IPS-18c (cell line): Measurements from ENCODE around the gene OXSR1.

ENCODE experiments used
- H3K4me3 ChIP-seq: 2 replicates; pipeline ENCODE4 v1.7.0; 2013; ENCODE audit warnings: low read depth, mild to moderate bottlenecking, low read length, moderate library complexity; ENCODE audit not compliant: insufficient read depth
- H3K9me3 ChIP-seq: one replicate; pipeline ENCODE4 v1.6.1; 2013; ENCODE audit warnings: mild to moderate bottlenecking, low read length, moderate library complexity; ENCODE audit not compliant: control insufficient read depth, insufficient read depth

The OXSR1 gene

DNA sequence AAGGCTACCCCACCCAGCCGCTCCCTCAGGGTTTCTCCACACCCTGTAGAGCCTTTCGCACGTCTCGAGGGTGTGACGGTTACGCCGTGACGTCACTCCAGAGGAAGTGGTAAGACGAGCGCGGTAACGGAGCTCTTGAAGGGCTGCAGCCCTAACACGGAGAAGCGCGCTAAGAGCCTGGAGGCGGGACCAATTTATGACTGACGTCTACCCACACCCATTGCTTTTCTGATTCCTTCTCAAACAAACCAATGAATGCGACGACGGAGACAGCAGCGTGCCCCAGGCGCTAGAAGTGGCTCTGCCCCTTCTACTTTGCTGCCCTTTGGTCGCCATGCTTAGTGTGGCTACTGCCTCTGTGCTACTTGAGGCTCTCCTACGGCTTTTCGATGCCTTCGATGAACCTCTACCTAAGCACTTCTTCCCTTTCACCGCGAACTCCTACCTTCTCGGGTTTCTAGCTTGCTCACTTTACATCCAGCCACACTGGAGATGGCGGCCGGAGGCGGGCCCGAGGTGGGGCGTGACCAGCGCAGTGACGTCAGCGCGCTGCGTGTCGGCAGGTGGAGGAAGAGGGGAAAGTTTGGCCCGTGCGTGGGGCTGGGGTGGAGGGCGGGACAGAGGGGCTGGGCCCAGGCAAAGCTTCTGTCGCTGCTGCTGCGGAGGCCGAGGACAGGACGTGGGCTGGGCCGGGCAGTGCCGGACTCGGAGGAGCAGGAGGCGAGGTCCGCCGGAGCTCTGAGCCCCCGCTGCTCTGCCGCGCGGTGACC lies at the start of gene OXSR1:
OXSR1 (plus strand) TSS at position 586 of the 770 bp plus-strand sequence. CDS start 340 bp downstream, outside the sequence.
- Histone ChIP-seq H3K4me3 (peak within 1 kb of the TSS; percentile 70), H3K9me3 (no peaks in the 10 kb centered on the region)

DNA sequence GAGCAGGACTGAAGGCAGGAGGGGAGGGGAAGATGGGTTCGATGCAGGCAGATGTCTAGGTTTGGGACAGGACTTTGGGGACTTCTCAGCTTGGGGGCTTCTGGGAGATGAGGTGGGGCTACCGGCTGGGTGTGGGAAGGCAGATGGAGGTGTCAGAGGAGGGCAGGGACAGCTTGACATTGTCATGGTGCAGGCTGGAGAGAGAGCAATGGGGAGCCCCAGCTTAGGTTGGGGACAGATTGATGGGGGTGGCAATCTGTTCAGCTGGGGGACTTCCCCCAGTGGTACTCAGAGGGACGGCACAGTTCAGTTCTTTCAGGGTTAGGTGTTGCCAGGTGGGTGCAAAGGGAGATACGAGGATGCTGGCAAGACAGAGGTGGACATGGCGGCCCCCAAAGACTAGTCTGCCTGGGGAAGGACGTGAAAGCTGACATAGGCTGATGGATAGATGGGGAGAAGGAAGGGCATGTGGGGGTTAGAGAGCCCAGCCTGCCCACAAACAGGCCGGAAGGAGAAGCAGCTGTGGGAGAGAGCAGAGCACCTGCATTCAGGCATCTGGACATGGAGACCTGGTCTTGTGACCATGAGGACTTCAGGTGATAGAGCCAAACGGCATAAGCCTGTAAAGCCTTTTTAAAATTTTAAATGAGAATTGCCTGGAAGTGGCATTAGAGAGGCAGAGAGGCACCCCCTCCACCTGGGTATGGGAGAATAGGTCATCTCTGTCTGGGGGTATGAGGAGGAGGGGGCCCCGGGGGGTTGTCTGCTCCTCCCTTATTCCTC lies 49.5 kb upstream of the OXSR1 start:
- no peak overlapping the region for H3K4me3 ChIP-seq
- no peaks in the 10 kb centered on the region for H3K9me3 ChIP-seq

DNA sequence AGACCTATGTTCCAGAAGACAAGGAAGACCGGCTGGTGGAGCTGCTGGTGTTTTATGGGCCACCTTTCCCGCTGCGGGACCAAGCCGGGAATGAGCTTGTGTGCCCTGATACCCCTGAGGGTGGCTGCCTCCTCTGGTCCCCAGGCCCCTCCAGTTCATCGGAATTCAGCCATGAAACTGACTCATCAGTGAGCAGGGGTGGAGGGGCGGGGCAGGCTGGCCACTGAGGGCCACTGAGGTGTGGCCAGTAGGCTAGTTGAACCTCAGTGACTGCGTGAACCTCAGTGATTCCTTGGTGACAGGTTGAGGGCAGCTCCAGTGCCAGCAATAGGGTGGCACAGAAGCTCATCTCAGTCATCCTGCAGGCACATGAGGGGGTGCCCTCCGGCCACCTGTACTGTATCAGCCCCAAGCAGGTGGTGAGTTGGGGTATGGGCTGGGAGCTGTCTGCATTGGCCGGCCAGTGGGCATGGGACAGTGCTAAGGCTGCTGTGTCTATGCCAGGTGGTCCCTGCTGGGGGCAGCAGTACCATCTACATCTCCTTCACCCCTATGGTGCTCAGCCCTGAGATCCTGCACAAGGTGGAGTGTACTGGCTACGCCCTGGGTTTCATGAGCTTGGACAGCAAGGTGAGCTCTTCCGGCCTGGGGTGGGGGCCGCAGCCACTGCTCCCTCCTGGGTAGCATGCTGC lies 48.7 kb upstream of the OXSR1 start:
- no peak overlapping the region for H3K4me3 ChIP-seq
- no peaks in the 10 kb centered on the region for H3K9me3 ChIP-seq

DNA sequence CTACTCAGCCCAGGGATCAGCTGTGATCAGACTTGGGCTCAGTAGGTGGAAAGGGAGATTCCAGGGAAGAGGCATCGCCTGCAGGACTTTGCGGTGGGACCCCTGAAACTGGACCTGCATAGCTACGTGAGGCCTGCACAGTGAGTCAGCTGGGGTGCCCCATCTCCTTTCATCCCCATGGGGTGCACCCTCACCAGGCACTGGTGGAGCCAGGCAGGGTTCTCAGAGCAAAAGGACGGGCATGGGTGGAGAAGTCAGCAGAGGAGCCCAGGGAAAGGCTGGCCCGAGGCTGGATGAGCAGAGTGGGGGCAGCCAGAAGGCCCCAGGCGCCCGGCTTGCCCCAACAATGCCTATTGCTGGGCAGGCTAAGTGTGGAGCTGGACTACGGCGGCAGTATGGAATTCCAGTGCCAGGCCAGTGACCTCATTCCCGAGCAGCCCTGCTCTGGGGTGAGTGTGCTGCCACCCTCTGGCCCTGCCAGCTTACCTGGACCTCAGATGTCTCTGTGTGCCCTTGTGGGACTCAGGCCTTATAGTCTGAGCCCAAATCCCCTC lies 48.1 kb upstream of the OXSR1 start:
- H3K4me3 ChIP-seq, result no peak overlapping the region

DNA sequence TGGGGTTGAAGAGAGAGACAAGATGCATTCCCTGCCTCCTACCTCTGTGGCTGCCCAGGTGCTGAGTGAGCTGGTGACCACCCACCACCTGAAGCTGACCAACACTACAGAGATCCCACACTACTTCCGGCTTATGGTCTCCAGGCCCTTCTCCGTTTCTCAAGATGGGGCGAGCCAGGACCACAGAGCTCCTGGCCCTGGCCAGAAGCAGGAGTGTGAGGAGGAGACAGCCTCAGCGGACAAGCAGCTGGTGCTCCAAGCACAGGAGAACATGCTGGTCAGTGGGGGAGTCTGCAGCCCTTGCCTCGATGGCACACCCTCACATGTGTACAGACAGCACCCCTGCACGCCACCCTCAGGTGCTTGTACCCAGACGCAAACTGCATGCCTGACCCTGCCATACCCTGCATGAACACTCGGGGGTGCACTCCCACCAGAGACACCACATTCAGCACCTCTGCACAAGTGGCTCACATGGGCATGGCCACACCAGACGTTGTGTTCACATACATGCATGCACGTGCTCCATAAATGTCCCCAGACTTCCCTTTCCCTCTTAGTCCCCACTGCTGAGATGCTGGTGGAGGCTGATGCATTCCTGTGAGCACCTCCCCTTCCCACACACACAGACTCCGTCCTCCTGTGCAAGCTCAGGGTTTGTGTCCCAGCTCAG lies 47.5 kb upstream of the OXSR1 start:
- Histone ChIP-seq H3K9me3 (no peaks in the 10 kb centered on the region), H3K4me3 (no peak overlapping the region)

More for the DNA sequence above, 48.1 kb upstream of the OXSR1 start:
- no peaks in the 10 kb centered on the region for H3K9me3 ChIP-seq

DNA sequence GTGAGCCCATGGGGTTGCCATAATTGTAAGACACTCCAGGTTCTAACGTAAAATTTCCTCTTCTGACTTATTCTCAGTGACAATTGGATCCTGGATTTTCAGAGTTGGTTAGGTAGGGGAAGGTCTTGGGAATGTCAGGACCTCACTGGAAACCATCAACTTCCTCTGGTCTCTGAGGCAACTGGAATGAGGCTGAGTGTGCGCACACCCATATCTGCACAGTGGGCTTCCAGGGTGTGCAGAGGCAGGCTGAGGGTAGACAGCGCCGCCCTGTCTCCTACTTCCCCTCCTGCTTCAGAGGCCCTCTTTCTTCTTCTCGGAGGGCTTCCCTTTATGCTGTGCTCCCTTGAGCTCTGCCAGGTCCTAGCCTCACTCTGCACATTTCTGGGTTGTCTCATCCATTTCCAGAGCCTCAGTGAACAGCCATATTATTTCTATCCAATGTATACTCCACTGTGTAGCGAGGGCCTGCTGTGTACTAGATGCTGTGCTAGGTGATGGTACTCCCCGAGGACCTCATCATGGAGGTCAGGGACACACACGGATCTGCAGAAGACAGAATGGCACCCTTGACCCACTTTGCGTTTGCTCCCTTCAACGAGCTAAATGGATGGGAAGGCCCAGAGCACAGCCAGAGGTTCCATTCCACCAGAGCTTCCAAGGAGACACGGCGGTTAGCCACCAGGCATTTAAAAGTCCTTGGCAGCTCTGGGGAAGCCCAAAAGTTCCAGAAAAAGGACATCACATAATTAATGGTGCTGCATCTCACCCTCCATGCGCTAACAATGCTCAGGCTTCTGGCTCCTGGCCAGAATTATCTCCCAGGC lies 46.7 kb upstream of the OXSR1 start:
- Histone ChIP-seq H3K9me3 (no peaks in the 10 kb centered on the region), H3K4me3 (no peak overlapping the region)

DNA sequence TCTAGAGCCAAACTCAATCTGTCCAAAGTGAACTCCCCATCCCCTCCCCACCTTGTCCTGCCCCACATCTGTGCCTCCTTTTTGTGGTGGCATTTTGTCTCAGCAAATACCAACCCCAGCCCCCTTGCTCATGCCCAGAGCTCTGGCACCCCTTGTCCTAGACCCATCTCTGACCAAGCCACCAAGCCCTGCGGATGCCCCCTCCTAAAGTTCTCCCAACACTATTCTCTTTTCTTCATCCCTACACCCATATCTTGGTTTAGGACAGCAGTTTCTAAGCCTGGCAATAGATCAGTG lies 46.1 kb upstream of the OXSR1 start:
- no peak overlapping the region for H3K4me3 ChIP-seq
- H3K9me3 ChIP-seq, result no peaks in the 10 kb centered on the region

DNA sequence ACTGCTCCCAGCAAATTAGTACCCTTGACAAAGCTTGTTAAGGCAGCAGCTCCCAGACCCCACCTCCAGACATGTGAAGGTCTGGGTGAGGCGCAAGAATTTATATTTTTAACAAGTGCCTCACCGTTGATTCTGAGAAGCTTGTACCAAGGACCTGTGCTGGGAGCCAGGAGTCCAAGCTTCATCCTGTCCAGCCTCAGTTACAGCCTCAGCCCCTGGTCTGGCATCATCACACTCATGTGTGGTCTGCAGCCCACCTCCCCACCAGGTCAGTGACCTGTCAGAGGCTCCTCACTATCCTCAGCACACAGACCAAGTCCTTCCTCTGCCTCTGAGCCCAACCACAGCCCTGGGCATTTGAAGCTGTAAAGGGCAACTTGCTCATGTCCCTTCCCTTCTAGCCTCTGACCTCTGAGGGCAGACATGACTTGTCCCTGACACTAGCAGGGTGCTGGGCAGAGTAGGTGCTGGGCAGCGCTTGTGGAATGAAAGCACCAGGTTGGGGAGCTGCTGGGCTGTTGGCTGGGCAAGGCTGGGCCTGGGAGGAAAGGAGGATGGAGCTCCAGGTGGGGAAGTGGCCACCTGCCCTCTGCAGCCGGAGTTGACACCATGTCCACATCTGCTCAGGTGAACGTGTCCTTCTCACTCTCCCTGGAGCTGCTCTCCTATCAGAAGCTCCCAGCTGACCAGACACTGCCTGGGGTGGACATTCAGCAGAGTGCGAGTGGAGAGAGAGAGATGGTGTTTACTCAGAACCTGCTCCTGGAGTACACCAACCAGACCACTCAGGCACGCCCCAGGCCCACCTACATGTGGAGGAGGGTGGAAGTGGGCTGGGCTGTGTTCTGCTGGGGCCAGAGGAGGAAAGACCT lies 45.3 kb upstream of the OXSR1 start:
- no peaks in the 10 kb centered on the region for H3K9me3 ChIP-seq
- H3K4me3 ChIP-seq, result no peak overlapping the region

DNA sequence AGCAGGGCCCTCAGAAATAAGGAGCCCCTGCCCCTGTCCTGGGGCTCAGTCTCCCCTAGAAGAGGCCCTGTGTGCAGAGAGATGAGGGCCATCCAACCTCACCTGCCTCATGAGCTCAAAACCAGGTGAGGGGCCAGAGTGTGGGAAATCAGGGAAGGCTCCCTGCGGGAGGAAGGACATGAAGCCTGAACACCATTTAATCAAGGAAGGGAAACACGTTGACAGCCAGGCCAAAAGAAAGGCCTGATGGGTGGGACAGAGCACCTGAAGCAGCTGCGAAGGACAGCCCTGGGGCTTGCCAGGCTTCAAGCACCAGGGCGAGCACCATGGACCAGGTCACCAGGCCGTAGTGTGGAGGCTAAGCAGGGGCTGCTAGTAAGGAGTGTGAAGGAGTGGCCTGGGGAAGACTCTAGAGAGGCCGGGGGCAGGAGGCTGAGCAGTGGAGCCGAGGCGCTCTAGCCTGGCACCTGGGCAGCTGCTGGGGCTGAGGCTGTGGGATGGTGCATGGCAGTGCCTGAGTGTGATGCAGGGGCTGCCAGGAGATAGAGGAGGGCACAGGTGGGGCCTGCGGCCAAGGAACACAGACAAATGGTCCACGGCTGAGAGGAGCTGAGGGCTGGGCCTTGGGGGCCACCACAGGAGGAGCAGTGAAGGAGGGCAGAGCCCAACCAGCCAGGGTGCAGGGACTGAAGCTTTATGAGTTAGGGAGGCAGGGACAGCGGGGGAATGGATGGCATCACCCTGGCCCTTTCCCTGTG lies 44.5 kb upstream of the OXSR1 start:
- Histone ChIP-seq H3K4me3 (no peak overlapping the region), H3K9me3 (no peaks in the 10 kb centered on the region)

DNA sequence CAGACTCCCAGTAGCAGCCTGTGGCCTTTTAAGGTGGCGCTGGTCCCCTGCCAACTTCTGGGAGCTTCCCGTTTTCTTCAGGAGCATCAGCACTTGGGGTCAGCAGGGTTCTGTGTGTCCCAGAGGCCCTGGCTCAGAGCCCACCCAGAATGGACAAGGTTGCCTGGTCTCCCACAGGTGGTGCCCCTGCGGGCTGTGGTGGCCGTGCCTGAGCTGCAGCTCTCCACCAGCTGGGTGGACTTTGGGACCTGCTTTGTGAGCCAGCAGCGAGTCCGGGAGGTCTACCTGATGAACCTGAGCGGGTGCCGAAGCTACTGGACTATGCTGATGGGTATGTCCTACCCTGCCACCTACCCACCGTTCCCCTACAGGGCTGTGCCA lies 43.9 kb upstream of the OXSR1 start:
- H3K4me3 ChIP-seq, result no peak overlapping the region
- no peaks in the 10 kb centered on the region for H3K9me3 ChIP-seq

DNA sequence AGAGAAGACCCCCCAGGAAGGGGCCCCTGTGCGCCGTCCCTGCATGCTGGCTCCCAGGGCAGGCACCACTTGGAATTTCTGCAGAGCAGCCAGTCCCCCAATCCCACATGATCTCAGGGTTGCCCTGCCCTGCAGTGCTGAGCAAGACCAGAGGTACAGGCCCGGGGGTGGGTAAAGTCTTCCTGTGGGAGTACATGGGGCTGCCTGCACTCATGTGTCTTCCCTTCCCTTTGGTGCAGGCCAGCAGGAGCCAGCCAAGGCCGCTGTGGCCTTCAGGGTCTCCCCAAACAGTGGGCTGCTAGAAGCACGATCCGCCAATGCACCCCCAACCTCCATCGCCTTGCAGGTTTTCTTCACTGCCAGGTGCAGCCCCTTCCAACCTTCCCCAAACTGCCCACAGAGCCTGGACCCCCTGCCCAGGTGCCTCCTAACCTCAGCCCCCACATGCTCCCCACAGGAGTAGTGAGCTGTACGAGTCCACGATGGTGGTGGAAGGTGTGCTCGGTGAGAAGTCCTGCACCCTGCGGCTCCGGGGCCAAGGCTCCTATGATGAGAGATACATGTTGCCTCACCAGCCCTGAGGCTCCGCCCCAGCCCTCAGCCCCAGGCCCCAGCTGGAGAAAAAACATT lies 43.4 kb upstream of the OXSR1 start:
- Histone ChIP-seq H3K4me3 (no peak overlapping the region), H3K9me3 (no peaks in the 10 kb centered on the region)

DNA sequence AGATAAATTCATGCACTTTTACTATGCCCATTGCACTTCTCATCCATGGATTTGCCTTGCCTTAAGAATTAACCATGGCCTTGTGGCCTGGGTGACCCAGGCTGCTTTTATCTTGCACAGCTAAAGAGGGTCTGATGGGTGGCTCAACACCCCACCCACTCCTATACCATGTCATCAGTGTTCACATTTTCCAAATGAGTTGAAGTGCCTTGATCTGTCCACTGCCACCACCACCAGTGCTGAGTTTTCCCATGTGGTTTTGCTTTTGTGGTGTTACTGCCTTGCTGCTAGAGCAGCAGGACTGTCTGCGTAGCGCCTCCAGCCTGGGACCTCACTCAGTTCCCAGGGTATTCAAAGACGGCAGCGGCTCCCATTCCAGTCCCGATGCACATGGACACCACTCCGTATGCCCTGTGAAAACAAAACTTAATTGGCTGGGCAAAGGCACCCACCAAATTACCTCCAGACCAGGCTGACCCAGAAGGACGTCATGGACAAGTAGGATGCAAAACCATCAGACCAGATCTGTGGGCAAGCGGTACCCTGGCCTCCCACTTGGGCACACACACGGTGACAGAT lies 42.5 kb upstream of the OXSR1 start:
- H3K9me3 ChIP-seq, result no peaks in the 10 kb centered on the region

DNA sequence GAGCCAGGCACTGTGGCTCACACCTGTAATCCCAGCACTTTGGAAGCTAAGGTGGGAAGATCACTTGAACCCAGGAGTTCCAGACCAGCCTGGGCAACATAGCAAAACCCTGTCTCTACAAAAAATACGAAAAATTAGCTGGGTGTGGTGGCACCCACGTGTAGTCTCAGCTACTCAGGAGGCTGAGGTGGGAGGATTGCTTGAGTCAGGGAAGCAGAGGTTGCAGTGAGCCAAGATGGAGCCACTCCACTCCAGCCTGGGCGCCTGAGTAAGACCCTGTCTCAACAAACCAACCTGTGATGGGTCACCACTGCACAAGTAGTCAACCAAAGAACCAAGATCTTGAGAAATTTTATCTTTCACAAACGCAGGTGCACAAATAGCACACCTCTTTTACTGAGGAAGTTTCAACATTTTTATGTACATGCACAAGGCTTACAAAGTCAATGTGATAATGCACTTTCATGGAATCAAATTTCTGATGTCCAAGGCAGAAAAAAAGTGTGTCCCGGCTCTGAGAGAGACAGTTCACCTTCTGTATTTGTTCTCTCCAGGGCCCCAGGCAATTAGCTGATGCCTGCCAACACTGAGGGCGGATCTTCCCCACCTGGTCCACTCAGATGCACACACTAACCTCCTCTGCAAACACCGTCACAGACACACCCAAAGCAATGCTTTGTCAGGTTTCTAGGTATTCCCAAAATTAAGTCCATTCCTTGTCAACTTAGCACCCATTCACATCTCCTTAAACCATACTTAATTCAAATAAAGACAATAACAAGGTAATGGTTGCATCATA lies 40.8 kb upstream of the OXSR1 start:
- Histone ChIP-seq H3K9me3 (no peaks in the 10 kb centered on the region), H3K4me3 (no peak overlapping the region)

More for the DNA sequence above, 42.5 kb upstream of the OXSR1 start:
- H3K4me3 ChIP-seq, result no peak overlapping the region
